GM12872 (cell line): ENCODE data around the gene ZNF180.

Experiments used
- TF ChIP-seq, protein P1 (sequence below): IDR thresholded peaks from 3 replicates; pipeline ENCODE4 v1.5.1; 2011; ENCODE audit warnings: low read depth, mild to moderate bottlenecking, low read length, moderate library complexity; ENCODE audit not compliant: insufficient read depth

Gene ZNF180

DNA sequence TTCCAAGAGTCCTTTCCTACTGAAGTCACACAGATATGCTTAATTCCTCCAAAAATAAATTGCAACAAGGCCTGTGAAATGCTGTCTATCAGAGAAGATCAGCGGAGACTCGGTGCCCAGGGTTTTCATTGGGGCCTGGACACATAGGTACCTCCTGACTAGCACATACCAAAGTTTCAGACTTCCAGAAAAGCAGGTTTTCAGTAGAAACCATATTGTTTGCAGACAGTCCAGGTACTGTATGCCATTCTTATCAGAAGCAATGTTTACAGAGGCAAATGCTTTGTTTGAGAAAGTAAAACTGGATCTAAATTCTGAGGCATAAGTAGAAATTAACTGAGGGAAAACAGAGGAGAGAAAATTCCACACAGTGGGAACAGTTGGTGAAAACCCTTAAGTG, 64.9 kb downstream of the ZNF180 start:
- TF ChIP-seq, protein P1, sequence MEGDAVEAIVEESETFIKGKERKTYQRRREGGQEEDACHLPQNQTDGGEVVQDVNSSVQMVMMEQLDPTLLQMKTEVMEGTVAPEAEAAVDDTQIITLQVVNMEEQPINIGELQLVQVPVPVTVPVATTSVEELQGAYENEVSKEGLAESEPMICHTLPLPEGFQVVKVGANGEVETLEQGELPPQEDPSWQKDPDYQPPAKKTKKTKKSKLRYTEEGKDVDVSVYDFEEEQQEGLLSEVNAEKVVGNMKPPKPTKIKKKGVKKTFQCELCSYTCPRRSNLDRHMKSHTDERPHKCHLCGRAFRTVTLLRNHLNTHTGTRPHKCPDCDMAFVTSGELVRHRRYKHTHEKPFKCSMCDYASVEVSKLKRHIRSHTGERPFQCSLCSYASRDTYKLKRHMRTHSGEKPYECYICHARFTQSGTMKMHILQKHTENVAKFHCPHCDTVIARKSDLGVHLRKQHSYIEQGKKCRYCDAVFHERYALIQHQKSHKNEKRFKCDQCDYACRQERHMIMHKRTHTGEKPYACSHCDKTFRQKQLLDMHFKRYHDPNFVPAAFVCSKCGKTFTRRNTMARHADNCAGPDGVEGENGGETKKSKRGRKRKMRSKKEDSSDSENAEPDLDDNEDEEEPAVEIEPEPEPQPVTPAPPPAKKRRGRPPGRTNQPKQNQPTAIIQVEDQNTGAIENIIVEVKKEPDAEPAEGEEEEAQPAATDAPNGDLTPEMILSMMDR = no peak

DNA sequence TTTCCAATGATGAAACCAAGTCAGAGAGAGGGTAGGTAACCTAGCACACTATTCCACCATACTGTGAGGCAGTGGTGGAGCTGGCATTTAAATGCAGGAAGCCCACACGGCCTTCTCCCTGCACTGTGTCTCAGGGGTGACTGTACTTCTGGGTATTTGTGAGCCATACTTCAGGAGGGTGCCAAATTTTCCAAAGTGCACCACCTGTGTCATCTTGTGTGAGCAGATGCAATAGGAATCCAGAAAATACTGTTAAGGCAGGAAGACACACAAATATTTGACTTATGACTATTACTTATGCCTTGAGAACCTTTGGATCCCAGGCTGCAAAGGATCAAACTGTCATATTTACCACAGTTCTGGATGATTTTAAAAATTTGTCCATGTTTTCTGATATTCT, 69.4 kb downstream of the ZNF180 start:
- TF ChIP-seq, protein P1 = no peak
